PC-9 (cell line): ENCODE data around the gene DUOXA1. TPM values are rescaled to one million over a fixed set of nuclear protein-coding genes. Genes with fewer than 3 reads are reported as not detected.

ENCODE experiments used
- BruUV-seq: library from RNA; stranded (reverse); fragments of 400-500 nt; replicated peaks from 2 replicates; lab custom pipeline; 2021; lab: Mats Ljungman, UMichigan
- CTCF ChIA-PET: fragments of 300-600 bp; sonication (Branson Sonifier 250); formaldehyde crosslinking; loops from one replicate; lab custom pipeline; 2022; ENCODE audit warnings: antibody characterized with exemption; lab: Charles Lee
- POLR2A ChIA-PET: fragments of 300-600 bp; sonication (Branson Sonifier 250); formaldehyde crosslinking; loops from one replicate; lab custom pipeline; 2022; ENCODE audit warnings: antibody characterized with exemption; ENCODE audit not compliant: unreplicated experiment; lab: Charles Lee
- DNase-seq, 2 experiments: peaks; one replicate each; pipeline versions ENCODE4 v3.0.0 to v3.0.0-alpha.2; 2015 to 2022; ENCODE audit warnings: mixed read lengths in 1 of 2
- H2AFZ ChIP-seq: fragments of 200-600 bp; sonication (generic); 2 replicates; pipeline ENCODE4 v1.8.1; 2017; ENCODE audit warnings: antibody characterized with exemption
- H3F3A ChIP-seq: fragments of 200-600 bp; sonication (generic); 2 replicates; pipeline ENCODE4 v1.8.1; 2017; ENCODE audit warnings: antibody characterized with exemption, mild to moderate bottlenecking, low read depth; ENCODE audit not compliant: insufficient read depth
- H3K27ac ChIP-seq: fragments of 200-600 bp; sonication (generic); 2 replicates; pipeline ENCODE4 v1.6.1; 2016; ENCODE audit warnings: mixed run types
- H3K27me3 ChIP-seq: fragments of 200-600 bp; sonication (generic); 2 replicates; pipeline ENCODE4 v1.6.1; 2016; ENCODE audit warnings: low read depth, mixed run types; ENCODE audit not compliant: insufficient read depth
- H3K36me3 ChIP-seq: fragments of 200-600 bp; sonication (generic); 2 replicates; pipeline ENCODE4 v1.6.1; 2016; ENCODE audit warnings: low read depth, mixed run types
- H3K4me1 ChIP-seq: fragments of 200-600 bp; sonication (generic); replicated peaks from 2 replicates; pipeline ENCODE4 v1.6.1; 2016; ENCODE audit warnings: mixed run types; ENCODE audit not compliant: insufficient read depth
- H3K4me2 ChIP-seq: fragments of 200-600 bp; sonication (generic); 2 replicates; pipeline ENCODE4 v1.6.1; 2017; ENCODE audit warnings: mixed run types
- H3K4me3 ChIP-seq: fragments of 200-600 bp; sonication (generic); 2 replicates; pipeline ENCODE4 v1.6.1; 2016; ENCODE audit warnings: mixed run types
- H3K79me2 ChIP-seq: fragments of 200-600 bp; sonication (generic); 2 replicates; pipeline ENCODE4 v1.6.1; 2017; ENCODE audit warnings: low read depth, mixed run types
- H3K9me2 ChIP-seq: fragments of 200-600 bp; sonication (generic); 2 replicates; pipeline ENCODE4 v1.8.1; 2017; ENCODE audit warnings: mild to moderate bottlenecking; ENCODE audit not compliant: insufficient read depth
- H3K9me3 ChIP-seq: fragments of 200-600 bp; sonication (generic); 2 replicates; pipeline ENCODE4 v1.8.1; 2016; ENCODE audit warnings: low read depth; ENCODE audit not compliant: insufficient read depth
- H4K20me1 ChIP-seq: fragments of 200-600 bp; sonication (generic); 2 replicates; pipeline ENCODE4 v1.8.1; 2017; ENCODE audit not compliant: insufficient read depth
- CTCF ChIP-seq: fragments of 200-600 bp; sonication (generic); conservative IDR thresholded peaks from 2 replicates; pipeline ENCODE4 v1.6.1; 2017; ENCODE audit warnings: mixed run types, antibody characterized with exemption, mild to moderate bottlenecking, moderate library complexity
- EZH2 ChIP-seq: fragments of 200-600 bp; sonication (generic); IDR thresholded peaks from 2 replicates; pipeline ENCODE4 v1.8.0; 2017; ENCODE audit warnings: antibody characterized with exemption, low read depth
- intact Hi-C: fragments of 100-400 bp; cut with micrococcal nuclease; formaldehyde crosslinking; loops from one replicate; pipeline ENCODE4 v1.10.0; 2022; ENCODE audit not compliant: unreplicated experiment
- total RNA-seq: library from RNA; stranded (reverse); gene quantifications from 2 replicates; pipeline ENCODE4 v1.2.3, GENCODE V29; 2021

The DUOXA1 gene
- total RNA-seq, 1 experiment from 2014 or later: 0.33 TPM

GRCh38 chr15:45174069-45174468 lies 44.4 kb upstream of the DUOXA1 start:
- Histone ChIP-seq H3K4me2 (no peak overlapping the region), H3K79me2 (no peaks in the 10 kb centered on the region), H4K20me1 (no peaks in the 10 kb centered on the region), H3K27ac (no peak overlapping the region), H3K36me3 (no peaks in the 10 kb centered on the region), H3K4me3 (no peak overlapping the region), H2AFZ (no peak overlapping the region), H3K4me1 (no peaks in the 10 kb centered on the region), H3K9me2 (no peaks in the 10 kb centered on the region), H3K9me3 (no peaks in the 10 kb centered on the region), H3F3A (no peaks in the 10 kb centered on the region), H3K27me3 (no peaks in the 10 kb centered on the region)
- POLR2A ChIA-PET: no interaction called here
- CTCF ChIA-PET: no interaction called here
- intact Hi-C loops: no loop called here
- no TSS peak for BruUV-seq
- no peak for DNase-seq
- TF ChIP-seq CTCF (no peak), EZH2 (no peak)

- H3K9me2 ChIP-seq: no peaks in the 10 kb centered on the region
- no peak for DNase-seq
- no peaks in the 10 kb centered on the region for H3K36me3 ChIP-seq
- H3F3A ChIP-seq: no peaks in the 10 kb centered on the region
- no peak overlapping the region for H3K4me3 ChIP-seq
- no peaks in the 10 kb centered on the region for H3K79me2 ChIP-seq
- ChIA-PET CTCF (no interaction called here), POLR2A (interaction anchor here (0.5 kb wide), 1 partner anchor 875 kb away, joined by 22 read pairs; no protein-coding TSS in a partner anchor)
- intact Hi-C loops: no loop called here
- H3K27me3 ChIP-seq: no peaks in the 10 kb centered on the region
- H3K4me2 ChIP-seq: no peak overlapping the region
- no peaks in the 10 kb centered on the region for H3K9me3 ChIP-seq
- H3K4me1 ChIP-seq: no peaks in the 10 kb centered on the region
- H2AFZ ChIP-seq: no peak overlapping the region
- no peak overlapping the region for H3K27ac ChIP-seq
- H4K20me1 ChIP-seq: no peaks in the 10 kb centered on the region
- TF ChIP-seq EZH2 (no peak), CTCF (no peak)
- BruUV-seq: no TSS peak
Measured at GRCh38 chr15:45171912-45172311, 42.2 kb upstream of the DUOXA1 start.

GRCh38 chr15:45169608-45170480 lies 40.2 kb upstream of the DUOXA1 start:
- POLR2A ChIA-PET: interaction anchor here (0.6 kb wide), 1 partner anchor 45 kb away, joined by 4 read pairs; no protein-coding TSS in a partner anchor

More at GRCh38 chr15:45169608-45170480, 40.2 kb upstream of the DUOXA1 start:
- Histone ChIP-seq H3K4me3 (no peak overlapping the region), H3K4me2 (no peak overlapping the region), H4K20me1 (no peaks in the 10 kb centered on the region), H3K4me1 (no peaks in the 10 kb centered on the region), H3K9me3 (no peaks in the 10 kb centered on the region), H3K27me3 (no peaks in the 10 kb centered on the region), H3K27ac (no peak overlapping the region), H3K36me3 (no peaks in the 10 kb centered on the region), H3K9me2 (no peaks in the 10 kb centered on the region), H2AFZ (no peak overlapping the region), H3F3A (no peaks in the 10 kb centered on the region), H3K79me2 (no peaks in the 10 kb centered on the region)
- intact Hi-C loops: no loop called here
- CTCF ChIA-PET: no interaction called here
- DNase-seq: no peak
- no TSS peak for BruUV-seq
- TF ChIP-seq EZH2 (no peak), CTCF (no peak)
